ENCODE results near the gene DDX31. TPM values are rescaled to one million over a fixed set of nuclear protein-coding genes. Genes with fewer than 3 reads are reported as not detected.

Gene DDX31
- total RNA-seq, 1 experiment from 2014 or later = 26.2 TPM

DNA sequence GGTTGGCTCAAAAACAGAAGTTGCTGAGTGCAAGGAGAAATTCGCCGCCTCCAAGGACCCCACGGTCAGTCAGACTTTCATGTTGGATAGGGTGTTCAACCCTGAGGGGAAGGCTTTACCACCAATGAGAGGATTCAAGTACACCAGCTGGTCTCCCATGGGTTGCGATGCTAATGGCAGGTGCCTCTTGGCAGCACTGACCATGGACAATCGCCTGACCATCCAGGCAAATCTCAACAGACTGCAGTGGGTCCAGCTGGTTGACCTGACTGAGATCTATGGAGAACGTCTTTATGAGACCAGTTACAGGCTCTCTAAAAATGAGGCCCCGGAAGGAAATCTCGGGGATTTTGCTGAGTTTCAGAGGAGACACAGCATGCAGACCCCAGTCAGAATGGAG is 8.2 kb upstream of the DDX31 start:
- Mint-ChIP-seq H3K27me3 (ENCODE audit: low read depth) (no peaks in the 10 kb centered on the region), H3K4me1 (peaks cover 7% of the 10 kb centered on the region), H3K9me3 (no peaks in the 10 kb centered on the region), H3K4me3 (no peak overlapping the region), H3K36me3 (peaks cover 39% of the 10 kb centered on the region), H3K27ac (no peak overlapping the region)
- POLR2A ChIA-PET = no interaction called here
- ATAC-seq (no peak), DNase-seq (ENCODE audit: low spot score) (no peak)
- TF ChIP-seq KAT7 (CRISPR knock-in tag; IDR thresholded peaks at IDR 0.05; ENCODE audit: borderline replicate concordance) = no peak
- TF ChIP-seq, protein P1, sequence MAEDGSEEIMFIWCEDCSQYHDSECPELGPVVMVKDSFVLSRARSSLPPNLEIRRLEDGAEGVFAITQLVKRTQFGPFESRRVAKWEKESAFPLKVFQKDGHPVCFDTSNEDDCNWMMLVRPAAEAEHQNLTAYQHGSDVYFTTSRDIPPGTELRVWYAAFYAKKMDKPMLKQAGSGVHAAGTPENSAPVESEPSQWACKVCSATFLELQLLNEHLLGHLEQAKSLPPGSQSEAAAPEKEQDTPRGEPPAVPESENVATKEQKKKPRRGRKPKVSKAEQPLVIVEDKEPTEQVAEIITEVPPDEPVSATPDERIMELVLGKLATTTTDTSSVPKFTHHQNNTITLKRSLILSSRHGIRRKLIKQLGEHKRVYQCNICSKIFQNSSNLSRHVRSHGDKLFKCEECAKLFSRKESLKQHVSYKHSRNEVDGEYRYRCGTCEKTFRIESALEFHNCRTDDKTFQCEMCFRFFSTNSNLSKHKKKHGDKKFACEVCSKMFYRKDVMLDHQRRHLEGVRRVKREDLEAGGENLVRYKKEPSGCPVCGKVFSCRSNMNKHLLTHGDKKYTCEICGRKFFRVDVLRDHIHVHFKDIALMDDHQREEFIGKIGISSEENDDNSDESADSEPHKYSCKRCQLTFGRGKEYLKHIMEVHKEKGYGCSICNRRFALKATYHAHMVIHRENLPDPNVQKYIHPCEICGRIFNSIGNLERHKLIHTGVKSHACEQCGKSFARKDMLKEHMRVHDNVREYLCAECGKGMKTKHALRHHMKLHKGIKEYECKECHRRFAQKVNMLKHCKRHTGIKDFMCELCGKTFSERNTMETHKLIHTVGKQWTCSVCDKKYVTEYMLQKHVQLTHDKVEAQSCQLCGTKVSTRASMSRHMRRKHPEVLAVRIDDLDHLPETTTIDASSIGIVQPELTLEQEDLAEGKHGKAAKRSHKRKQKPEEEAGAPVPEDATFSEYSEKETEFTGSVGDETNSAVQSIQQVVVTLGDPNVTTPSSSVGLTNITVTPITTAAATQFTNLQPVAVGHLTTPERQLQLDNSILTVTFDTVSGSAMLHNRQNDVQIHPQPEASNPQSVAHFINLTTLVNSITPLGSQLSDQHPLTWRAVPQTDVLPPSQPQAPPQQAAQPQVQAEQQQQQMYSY (CRISPR knock-in tag; IDR thresholded peaks at IDR 0.05) = no peak
- TF ChIP-seq SOX15 (CRISPR knock-in tag; IDR thresholded peaks at IDR 0.05) = no peak
- no peak for TF ChIP-seq NR1H2 (CRISPR knock-in tag; IDR thresholded peaks at IDR 0.05)
- CTCF ChIA-PET = no interaction called here

DNA sequence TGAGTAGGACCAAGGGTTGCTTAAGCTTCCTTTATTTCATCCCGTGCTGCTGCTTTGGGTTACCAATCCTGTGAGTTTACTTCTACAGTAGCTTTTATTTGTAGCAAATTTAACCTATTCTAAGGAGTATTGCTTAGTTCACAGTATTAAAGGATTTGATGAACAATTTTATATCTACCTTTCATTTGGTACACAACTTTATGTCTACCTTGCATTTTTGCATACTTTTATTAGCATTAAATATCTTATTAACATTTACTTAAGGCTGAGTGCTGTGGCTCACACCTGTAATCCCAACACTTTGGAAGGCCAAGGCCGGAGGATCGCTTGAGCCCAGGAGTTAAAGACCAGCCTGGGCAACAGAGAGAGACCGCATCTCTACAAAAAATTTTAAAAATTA is 4.7 kb upstream of the DDX31 start:
- H3K4me1 Mint-ChIP-seq = peaks cover 22% of the 10 kb centered on the region
- H3K9me3 Mint-ChIP-seq = no peaks in the 10 kb centered on the region
- H3K27ac Mint-ChIP-seq = no peak overlapping the region
- POLR2A ChIA-PET = no interaction called here
- H3K36me3 Mint-ChIP-seq = peaks cover 23% of the 10 kb centered on the region
- no peak overlapping the region for H3K4me3 Mint-ChIP-seq
- DNase-seq (ENCODE audit: low spot score) (no peak), ATAC-seq (no peak)
- H3K27me3 Mint-ChIP-seq (ENCODE audit: low read depth) = no peaks in the 10 kb centered on the region
- TF ChIP-seq, protein P2, sequence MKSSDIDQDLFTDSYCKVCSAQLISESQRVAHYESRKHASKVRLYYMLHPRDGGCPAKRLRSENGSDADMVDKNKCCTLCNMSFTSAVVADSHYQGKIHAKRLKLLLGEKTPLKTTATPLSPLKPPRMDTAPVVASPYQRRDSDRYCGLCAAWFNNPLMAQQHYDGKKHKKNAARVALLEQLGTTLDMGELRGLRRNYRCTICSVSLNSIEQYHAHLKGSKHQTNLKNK (CRISPR knock-in tag; IDR thresholded peaks at IDR 0.05) = no peak
- no peak for TF ChIP-seq NR1H2 (CRISPR knock-in tag; IDR thresholded peaks at IDR 0.05)
- TF ChIP-seq ELF4 (CRISPR knock-in tag; IDR thresholded peaks at IDR 0.05; ENCODE audit: low read depth) = no peak
- TF ChIP-seq, protein P3, sequence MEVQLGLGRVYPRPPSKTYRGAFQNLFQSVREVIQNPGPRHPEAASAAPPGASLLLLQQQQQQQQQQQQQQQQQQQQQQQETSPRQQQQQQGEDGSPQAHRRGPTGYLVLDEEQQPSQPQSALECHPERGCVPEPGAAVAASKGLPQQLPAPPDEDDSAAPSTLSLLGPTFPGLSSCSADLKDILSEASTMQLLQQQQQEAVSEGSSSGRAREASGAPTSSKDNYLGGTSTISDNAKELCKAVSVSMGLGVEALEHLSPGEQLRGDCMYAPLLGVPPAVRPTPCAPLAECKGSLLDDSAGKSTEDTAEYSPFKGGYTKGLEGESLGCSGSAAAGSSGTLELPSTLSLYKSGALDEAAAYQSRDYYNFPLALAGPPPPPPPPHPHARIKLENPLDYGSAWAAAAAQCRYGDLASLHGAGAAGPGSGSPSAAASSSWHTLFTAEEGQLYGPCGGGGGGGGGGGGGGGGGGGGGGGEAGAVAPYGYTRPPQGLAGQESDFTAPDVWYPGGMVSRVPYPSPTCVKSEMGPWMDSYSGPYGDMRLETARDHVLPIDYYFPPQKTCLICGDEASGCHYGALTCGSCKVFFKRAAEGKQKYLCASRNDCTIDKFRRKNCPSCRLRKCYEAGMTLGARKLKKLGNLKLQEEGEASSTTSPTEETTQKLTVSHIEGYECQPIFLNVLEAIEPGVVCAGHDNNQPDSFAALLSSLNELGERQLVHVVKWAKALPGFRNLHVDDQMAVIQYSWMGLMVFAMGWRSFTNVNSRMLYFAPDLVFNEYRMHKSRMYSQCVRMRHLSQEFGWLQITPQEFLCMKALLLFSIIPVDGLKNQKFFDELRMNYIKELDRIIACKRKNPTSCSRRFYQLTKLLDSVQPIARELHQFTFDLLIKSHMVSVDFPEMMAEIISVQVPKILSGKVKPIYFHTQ (CRISPR knock-in tag; IDR thresholded peaks at IDR 0.05) = no peak
- TF ChIP-seq, protein P4, sequence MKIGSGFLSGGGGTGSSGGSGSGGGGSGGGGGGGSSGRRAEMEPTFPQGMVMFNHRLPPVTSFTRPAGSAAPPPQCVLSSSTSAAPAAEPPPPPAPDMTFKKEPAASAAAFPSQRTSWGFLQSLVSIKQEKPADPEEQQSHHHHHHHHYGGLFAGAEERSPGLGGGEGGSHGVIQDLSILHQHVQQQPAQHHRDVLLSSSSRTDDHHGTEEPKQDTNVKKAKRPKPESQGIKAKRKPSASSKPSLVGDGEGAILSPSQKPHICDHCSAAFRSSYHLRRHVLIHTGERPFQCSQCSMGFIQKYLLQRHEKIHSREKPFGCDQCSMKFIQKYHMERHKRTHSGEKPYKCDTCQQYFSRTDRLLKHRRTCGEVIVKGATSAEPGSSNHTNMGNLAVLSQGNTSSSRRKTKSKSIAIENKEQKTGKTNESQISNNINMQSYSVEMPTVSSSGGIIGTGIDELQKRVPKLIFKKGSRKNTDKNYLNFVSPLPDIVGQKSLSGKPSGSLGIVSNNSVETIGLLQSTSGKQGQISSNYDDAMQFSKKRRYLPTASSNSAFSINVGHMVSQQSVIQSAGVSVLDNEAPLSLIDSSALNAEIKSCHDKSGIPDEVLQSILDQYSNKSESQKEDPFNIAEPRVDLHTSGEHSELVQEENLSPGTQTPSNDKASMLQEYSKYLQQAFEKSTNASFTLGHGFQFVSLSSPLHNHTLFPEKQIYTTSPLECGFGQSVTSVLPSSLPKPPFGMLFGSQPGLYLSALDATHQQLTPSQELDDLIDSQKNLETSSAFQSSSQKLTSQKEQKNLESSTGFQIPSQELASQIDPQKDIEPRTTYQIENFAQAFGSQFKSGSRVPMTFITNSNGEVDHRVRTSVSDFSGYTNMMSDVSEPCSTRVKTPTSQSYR (CRISPR knock-in tag; IDR thresholded peaks at IDR 0.05) = no peak
- TF ChIP-seq, protein P1 (CRISPR knock-in tag; IDR thresholded peaks at IDR 0.05) = no peak
- no peak for TF ChIP-seq TEAD1 (CRISPR knock-in tag; IDR thresholded peaks at IDR 0.05)
- no peak for TF ChIP-seq TP53 (CRISPR knock-in tag; IDR thresholded peaks at IDR 0.05)
- TF ChIP-seq, protein P5, sequence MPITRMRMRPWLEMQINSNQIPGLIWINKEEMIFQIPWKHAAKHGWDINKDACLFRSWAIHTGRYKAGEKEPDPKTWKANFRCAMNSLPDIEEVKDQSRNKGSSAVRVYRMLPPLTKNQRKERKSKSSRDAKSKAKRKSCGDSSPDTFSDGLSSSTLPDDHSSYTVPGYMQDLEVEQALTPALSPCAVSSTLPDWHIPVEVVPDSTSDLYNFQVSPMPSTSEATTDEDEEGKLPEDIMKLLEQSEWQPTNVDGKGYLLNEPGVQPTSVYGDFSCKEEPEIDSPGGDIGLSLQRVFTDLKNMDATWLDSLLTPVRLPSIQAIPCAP (CRISPR knock-in tag; IDR thresholded peaks at IDR 0.05) = no peak
- no peak for TF ChIP-seq ZNF317 (CRISPR knock-in tag; IDR thresholded peaks at IDR 0.05; ENCODE audit: borderline replicate concordance, low read depth)
- no peak for TF ChIP-seq GTF2I (CRISPR knock-in tag; conservative IDR thresholded peaks at IDR 0.05)
- TF ChIP-seq, protein P6, sequence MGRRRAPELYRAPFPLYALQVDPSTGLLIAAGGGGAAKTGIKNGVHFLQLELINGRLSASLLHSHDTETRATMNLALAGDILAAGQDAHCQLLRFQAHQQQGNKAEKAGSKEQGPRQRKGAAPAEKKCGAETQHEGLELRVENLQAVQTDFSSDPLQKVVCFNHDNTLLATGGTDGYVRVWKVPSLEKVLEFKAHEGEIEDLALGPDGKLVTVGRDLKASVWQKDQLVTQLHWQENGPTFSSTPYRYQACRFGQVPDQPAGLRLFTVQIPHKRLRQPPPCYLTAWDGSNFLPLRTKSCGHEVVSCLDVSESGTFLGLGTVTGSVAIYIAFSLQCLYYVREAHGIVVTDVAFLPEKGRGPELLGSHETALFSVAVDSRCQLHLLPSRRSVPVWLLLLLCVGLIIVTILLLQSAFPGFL (CRISPR knock-in tag; IDR thresholded peaks at IDR 0.05; ENCODE audit: borderline replicate concordance) = no peak
- no peak for TF ChIP-seq GABPB1 (CRISPR knock-in tag; IDR thresholded peaks at IDR 0.05)
- TF ChIP-seq FOXJ3 (CRISPR knock-in tag; IDR thresholded peaks at IDR 0.05; ENCODE audit: borderline replicate concordance) = no peak
- no peak for TF ChIP-seq ZNF138 (CRISPR knock-in tag; conservative IDR thresholded peaks at IDR 0.05)
- CTCF ChIA-PET = interaction anchor here (0.5 kb wide), 1 partner anchor 235 kb away, joined by 4 read pairs; no protein-coding TSS in a partner anchor

Measured in WTC11 (cell line).